RKO (cell line): Measurements from ENCODE around the gene MED20.
A peak's percentile ranks its signal among the peaks of the same experiment; 100 is the strongest.
"Not testable (repeated sequence)": the region's sequence is repeated elsewhere in the genome, so short reads cannot be mapped to it uniquely, and the experiment has no call there.

Experiments used
- DNase-seq: peaks from one replicate; pipeline ENCODE4 v3.0.0-alpha.2; 2016; ENCODE audit warnings: low spot score

The MED20 gene, protein sequence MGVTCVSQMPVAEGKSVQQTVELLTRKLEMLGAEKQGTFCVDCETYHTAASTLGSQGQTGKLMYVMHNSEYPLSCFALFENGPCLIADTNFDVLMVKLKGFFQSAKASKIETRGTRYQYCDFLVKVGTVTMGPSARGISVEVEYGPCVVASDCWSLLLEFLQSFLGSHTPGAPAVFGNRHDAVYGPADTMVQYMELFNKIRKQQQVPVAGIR

DNA sequence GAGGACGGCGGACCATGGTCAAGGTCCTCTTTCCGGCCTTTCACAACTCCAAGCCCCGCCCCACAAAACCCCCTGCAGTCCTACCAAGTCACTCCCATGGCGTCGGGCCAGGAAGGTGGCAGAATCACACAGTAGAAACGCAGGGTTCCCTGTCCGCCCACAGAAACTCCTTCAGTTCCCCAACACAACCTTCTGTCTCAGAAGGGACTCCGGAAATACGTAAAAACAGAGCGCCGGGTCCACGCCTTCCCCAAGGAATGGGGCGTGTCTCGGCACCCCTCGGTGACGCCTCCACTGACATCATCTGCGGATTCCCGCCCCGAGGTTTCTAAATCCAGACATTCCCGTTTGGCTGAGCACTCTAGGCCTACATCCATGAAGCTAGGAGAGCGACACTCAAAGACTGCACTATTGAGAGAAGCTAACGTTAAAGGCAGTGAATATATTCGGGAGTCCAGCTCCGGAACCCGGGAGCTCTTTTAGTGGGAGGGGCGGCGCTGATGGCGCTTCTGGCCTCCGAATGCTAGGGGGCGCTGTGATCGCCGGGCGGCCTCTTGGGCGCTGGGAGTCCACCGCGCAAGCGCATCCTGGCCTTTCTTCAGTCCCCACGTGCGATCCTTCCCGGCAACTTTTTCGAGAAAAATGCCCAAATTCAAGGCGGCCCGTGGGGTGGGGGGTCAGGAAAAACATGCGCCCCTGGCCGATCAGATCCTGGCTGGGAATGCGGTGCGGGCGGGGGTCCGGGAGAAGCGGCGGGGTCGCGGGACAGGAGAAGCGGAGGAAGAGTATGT, at the start of gene MED20, which contains the start of gene BYSL:
MED20 (minus strand) TSS at position 219 of the 791 bp plus-strand sequence; CDS start at position 98, 121 bp downstream.
BYSL (plus strand) TSS at position 579 of the 791 bp plus-strand sequence; CDS start at position 643, 64 bp downstream.
- peak; percentile 99 for DNase-seq

DNA sequence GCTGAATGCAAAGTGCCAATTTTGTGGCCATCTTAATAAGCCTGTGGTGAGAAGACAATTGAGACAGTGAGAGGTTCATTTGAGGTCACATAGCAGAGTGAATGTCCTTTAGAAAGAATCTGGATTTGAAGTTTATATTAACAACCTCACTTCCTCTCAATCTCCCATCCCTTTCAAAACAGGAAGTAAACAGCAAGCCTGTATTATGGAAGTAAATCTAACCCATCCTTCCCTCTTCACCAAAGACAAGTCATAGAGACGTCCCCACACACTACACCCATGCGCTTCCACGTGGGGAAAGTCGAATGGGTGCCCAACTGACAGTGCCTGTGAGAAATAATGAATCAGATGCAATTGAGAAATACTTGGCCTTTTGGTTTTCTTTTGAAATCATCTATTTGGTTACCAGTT, 49.5 kb upstream of the MED20 start:
- DNase-seq, result no peak

DNA sequence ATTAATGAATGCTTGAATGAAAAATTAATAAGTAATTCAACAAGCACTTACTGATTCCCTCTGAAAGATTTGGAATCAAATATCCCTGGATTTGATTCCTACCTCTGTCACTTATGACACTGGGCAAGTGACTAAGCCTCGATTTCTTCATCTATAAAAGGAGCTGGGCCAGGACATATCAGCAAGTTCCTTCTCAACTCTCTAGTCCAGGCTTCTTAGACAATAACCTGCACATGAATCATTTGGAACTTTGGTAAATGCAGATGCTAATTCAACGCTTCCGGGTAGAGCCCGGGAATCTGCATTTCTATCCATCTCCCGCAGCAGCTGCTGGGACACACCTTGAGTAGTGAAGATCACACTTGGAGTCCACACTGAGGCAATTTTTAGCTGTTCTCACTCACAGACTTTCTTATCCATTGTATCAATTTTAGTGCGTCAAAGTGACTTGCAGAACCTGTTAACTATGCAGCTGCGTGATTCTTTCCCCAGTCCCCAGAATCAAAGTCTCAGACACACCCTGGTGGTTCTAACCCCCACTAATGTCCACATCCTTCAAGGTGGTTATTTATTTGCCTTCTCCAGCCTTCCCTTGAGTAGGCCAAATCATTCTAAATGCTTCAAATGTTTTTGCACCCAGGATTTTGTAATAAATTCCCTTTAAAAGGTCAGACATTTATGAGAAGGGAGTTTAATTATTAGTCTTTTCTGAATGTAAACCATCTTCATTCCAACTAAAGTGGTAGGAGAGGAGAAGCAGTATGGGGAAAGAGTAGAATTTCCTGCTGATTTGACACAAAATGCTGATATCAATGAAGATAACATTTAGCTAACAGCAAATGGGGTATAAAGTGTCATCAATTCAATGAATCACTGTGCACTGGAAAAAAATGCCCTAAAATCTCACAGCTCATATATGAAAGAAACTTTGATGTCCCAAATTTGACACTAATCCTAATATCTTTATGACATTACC, 46.7 kb upstream of the MED20 start:
- DNase-seq, result no peak

DNA sequence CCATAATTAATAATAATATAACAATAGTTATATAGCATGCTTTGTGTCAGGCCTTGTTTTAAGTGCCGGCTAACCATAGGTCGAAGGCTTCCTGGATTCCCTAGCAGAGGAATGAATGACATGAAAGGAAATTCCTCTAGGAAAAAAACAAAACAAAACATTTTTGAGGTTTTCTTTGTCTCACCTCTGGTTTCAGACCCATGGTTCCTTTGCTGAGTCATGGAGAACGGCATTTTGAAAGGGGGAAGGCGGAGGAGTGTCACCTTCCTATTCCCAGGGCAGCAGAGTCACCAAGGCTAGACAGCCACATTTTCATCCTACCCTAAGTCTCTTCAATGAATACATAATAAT, 46.0 kb upstream of the MED20 start:
- no peak for DNase-seq

DNA sequence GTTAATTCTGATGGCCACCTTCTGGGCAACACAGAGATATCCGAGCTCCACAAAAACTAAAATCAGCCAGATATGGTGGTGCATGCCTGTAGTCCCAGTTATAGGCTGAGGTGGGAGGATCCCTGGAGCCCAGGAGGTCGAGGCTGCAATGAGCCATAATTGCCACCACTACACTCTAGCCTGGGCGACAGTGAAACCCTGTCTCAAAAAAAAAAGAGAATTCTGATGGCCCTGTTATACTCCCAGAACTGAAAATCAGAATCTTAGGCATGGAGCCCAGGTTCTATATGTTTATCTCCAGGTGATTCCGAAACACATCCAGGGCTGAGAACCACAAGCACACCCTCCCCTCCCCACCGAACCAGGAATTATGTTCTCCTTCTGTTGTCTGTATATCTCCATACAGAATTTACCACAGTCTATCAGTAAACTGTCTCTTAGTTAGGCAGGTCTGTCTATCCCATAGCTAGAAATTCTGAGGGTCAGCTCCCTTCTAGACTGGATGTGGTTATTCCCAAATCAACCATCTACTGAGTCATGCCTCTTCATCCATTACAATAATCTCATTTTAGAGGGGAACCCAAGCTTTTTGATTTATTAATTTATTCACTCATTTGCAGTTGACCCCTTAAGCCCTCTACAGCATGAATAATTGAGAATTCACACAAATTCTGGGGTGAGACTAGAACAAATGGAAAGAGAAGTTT, 45.4 kb upstream of the MED20 start:
- DNase-seq, result no peak

DNA sequence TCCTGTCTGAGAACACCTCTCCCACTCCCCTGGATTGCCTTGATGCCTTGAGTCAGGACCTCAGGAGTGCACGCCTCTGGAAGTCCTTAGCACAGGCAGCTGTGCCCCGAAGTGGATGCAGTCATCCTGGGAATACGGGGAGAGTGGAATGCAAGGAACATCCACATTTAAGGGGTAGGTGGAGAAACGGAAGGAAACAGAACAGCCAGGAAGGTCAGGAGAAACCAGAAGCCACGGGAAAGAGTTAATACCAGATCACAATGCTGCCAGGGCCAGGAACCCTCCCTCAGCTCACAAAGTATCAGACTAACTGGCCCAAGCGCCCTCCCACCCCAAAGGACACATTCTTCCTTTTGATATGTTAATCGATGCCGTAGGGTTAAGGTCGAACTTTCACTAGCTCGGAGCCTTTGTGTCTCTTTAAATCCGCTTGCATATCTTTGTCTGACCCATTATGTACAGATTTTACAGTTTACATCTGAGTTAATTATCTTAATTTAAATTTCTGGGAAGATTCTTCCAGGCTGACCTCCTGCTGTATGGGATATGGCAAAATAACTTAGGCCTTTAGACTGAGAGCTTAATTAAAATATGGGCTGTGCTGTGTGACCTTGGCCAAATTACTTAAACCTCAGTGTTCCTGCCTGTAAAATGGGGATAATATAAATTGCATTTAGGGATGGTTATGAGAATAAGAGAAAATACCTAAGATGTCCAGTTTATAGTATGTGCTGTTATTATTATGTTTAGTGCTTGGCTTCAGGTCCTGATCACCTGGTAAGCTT, 44.7 kb upstream of the MED20 start:
- no peak for DNase-seq

DNA sequence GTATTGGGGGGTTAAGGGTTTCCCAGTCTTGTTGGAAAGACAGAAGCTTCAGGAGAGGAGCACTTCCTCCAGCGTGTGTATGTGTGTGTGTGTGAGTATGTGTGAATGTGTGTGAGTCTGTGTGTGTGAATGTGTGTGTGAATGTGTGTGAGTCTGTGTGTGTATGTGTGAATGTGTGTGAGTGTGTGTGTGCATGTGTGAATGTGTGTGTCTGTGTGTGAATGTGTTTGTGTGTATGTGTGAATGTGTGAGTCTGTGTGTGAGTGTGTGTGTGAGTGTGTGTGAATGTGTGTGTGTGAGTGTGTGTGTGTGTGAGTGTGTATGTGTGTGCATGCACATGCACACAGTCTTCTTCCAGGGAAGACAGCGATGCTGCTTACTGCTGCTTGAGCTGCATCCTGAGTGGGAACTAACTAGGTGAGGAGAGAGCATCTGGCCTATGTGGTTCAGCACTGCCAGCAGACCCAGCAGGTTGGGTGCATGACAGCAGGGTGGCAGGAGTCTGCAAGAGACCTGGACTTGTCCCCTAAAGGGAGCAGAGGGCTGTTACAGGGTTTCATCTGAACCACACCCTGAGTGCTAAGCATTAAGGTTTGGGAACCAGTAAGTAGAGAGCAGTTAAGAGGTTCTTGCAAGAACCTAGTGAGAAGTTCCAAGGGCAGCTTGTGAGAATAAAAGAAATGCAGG, 43.4 kb upstream of the MED20 start:
- no peak for DNase-seq

DNA sequence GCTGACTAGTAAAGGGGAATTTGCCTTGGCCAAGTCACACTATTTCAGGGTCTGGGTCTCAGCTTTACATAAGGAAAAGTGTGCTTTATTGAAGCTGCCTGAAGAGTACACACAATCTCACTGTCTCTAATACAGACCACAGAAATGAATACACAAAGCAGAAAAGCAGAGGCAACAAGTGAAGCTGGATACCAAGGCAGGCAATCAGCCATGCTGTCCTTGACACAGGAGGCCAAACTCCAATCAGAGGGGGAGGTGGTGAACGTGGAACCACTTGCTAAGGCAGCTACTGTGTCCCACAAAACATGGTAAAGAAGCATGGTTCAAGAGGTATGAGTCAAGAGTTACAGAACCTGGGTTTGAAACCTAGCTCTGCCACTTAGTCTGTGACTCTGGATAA, 42.4 kb upstream of the MED20 start:
- no peak for DNase-seq

DNA sequence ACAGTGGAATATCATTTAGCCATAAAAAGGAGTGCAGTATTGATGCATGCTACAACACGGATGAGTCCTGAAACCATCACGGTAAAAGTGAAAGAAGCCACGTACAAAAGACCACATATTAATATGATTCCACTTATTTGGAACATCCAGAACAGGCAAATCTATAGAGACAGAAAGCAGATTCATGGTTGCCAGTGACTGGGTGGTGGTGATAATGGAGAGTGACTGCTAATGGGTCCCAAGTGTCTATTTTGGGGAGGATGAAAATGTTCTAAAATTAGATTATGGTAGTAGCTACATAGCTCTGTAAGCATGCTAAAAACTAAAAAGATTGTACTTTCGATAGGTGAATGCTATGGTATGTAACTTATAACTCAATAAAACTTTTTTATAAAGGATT, 39.1 kb upstream of the MED20 start:
- no peak for DNase-seq

DNA sequence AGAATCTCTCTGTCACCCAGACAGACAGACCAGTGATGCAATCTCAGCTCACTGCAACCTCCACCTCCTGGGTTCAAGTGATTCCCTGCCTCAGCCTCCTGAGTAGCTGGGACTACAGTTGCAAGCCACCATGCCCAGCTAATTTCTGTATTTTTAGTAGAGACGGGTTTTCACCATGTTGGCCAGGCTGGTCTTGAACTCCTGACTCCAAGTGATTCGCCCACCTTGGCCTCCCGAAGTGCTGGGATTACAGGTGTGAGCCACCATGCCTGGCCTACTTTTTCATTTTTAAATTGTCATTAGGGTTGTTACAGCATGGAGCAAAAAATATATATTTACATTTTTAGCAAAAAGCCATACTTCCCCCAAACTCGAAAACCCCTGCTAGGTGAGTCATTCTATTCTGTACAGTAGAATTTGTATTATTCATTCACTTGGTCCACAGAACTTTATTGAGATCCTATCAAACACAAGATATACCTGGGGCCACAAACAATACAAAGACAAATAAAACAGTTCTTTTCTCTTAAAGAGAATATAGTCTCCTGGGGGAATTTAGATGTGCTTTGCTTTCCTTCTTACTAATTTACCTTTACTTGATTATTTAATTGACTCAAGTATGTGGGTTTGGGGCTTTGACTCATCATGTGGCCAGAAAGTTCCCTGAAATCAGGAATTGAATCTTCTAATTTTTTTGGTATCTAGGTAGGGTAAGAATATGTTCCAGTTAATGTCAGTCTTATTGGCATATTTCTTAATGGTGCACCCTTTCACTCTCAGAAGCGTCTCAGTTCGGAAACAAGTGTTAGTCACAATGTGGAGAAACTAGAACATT, 37.3 kb upstream of the MED20 start:
- no peak for DNase-seq

DNA sequence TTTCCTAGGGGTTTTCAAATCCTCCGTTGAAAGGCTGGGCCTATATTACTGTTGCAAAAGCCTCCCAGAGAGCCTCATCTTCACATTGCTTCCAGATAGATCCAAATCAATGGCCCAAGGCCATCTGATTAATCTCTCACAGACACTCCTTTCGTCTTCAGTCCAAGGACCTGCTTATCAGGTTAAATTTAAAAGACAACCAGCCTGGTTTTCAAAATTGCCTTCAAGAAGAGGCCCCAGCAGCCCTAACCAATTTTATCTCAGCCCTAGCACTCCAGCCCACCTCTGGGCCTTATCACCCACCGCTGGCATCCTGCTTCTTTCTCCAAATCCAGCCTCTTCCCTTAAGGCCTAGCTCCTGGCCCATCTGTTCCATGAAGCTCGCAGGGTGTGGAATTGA, 36.2 kb upstream of the MED20 start:
- DNase-seq, result no peak

DNA sequence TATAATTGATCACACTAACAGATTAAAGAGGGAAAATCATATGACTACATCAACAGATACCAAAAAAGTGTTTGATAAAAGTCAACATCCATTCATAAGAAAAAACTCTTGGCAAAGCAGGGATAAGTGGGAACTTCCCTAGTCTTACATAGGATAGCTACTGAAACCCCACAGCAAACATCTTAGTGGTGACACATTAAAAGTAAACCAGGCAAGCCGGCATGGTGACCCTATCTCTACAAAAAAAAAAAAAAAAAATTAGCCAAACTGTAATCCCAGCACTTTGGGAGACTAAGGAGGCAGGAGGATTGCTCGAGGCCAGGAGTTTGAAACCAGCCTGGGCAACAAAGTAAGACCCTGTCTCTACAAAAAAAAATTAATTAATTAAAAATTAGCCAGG, 34.5 kb upstream of the MED20 start:
- DNase-seq, result no peak

DNA sequence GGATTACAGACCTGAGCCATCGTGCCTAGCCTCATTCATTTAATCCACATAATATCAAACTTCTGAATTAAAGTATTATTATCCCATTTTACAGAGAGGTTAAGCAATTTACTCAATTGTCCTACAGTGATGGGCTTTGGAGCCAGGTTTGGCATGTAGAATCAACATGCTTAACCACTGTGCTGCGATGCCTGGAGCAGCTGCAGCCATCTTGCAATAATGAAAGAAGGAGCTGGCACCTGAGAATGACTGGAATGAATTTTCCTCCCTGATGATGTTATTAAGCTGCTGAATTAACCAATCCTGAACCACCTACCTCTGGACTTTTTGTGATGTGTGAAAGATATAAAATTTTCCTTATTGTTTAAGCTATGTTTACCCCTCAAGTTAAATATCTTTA, 33.7 kb upstream of the MED20 start:
- no peak for DNase-seq

DNA sequence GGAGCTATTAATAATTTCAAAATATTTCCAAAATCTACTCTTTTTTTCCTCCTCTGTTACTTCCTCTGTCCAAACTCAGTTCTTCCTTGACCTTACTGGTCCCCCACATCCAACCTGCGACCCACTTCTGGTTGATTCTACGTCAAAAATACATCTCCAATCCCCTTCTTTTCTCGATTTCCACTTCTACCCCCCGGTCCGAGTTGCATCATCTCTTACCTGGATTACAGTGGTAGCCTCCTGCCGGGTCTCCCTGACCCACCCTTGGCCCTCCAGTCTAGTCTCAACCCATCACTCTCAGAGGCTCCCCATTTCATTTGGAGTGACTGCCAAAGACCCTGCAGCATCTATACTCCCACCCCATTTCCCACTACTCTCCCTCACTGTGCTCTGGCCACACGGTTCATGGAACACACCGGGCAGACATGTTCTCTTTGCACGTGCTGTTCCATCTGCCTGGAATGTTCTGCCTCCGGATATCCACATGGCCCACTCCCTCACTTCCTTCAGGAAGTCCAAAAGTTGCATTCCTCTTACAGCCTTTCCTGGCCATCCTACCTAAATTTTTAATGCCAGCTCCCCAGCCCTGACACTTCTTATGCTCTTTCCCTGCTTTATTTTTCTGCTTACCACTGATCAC, 26.8 kb upstream of the MED20 start:
- no peak for DNase-seq

DNA sequence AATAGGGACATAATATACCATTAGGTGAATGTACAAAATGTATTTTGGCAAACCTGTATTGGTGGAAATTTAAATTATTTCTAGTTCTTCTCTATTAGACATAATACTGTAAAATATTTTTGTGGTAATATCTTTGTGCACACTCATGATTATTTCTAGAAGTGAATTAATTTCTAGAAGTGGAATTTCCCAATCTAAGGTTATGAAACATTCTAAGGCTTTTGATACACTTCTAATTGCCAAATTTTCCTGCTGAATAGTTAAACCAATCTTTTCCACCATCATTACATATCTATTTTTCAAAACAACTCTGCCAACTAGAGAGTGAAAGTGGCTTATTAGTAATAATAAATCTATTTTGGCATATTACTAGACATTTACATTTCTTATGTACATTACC, 22.5 kb upstream of the MED20 start:
- DNase-seq, result no peak

DNA sequence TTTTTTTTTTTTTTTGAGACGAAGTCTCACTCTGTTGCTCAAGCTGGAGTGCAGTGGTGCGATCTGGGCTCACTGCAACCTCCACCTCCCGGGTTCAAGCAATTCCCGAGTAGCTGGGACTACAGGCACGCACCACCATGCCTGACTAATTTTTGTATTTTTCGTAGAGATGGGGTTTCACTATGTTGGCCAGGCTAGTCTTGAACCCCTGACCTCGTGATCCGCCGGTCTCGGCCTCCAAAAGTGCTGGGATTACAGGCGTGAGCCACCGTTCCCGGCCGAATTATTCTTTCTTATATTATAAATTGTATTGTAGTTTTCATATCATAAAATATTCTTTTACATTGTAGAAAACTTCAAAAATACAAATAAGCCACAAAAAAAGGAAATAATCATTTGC, 21.9 kb upstream of the MED20 start:
- not testable (repeated sequence) for DNase-seq

DNA sequence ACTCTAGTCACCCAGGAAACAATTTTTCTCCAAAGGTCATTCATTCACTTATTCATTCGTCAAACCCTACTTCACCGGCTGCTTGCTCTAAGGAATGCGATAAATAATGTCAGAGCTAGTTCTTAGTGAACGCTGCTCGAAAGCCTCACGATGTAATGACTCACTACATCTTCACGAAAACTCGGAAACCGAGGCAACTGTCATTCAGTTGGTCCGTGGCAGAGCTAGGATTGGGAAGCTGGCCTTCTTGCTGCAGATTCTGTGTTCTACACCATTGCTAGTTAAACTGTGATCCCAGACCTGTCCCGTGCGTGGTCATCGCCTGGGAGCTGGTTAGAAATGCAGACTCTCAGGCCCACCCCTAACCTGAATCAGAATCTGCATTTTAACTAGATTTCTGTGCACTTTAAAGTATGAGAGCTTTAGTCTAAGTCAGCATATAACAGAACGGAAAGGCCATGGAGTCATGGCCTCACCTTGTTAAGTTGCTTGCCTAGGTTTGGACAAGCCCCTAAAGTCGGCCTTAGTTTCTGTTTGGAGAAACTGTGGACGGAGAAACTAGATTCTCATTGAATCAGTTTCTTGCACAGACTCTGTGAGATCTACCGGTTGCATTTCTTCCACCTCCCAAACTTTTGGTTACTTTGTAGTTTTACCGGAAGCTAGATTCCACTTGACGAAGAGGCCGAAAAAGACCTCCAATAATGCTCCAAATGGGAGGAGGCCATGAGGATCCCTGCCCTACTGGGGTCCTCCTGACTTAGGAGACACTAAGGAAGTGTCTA, 21.3 kb upstream of the MED20 start:
- DNase-seq, result peak; percentile 92
